ENCODE results near the gene SUSD3.

The SUSD3 gene

DNA sequence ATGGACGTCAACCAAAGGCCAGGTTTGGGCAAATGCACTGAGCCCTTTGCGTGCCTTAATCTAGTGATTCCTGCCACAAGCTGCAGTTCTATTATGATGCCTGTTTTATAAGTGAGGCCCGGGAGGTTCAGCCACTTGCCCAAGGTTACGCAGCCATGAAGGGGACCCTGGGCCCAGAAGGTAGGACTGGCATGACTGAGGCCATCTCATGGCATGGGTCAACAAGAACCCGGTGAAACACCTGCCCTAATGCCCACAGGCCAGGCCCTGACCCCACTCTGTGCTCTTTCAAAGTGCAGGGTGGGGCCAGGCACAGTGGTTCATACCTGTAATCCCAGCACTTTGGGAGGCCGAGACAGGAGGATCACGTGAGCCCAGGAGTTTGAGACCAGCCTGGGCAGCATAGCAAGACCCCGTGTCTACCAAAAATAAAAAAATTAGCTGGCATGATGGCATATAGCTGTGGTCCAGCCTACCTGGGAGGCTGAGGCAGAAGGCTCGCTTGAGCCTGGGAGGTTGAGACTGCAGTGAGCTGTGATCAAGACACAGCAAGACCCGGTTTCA, 66.9 kb downstream of the SUSD3 start:
- no peak for DNase-seq (ENCODE audit: low read depth)

DNA sequence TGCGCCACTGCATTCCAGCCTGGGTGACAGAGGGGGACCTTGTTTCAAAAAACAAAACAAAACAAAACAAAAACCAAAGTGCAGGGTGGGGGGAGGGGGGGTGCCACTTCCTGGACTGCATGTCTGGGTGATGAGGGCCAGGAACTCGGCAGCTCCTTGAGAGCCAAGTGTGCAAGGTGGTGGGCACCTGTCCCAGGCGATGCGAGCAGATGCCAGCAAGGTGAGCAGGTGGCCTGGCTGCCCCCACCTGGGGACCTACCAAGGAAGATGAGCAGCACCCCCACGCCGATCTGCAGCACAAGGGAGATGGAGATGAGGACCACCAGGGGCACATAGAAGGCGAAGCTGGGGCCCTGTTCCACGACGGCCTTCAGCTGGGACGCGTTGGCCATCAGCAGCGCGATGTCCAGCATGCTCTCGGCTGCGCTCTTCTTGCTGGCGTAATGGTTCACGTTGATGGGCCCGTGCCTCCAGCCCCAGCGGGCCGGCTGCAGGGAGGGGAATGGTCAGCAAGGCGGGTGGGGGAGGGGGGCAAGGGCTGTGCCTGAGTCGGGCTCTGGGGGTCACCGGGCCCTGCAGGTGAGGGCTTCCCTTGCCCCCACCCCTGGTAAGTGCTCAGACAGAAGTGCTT, 67.8 kb downstream of the SUSD3 start:
- DNase-seq (ENCODE audit: low read depth), result no peak

DNA sequence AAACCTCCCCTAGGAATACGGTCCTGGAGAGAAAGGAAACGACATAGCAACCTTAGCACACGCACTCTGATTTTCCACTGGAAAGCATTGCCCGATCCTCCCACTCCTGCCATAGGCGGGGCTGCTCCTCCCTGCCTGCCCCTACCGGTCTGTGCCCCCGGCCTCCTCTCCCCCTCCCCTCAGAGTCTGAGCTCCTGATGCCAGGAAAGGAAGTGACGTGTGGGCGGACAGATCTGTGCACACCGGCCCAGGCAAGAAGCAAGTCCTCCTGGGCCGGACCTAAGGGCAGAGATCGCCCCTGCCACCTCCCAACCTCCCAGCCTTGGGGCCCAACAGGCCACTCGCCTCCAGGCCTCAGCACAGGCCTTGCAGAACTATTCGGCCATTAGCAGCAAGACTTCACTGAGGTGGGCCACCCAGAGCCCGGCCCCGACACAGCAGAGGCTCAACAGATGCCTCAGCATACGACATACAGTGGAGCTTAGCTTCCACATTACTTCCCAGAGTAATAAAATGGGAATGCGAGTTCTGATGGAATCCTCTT, 68.4 kb downstream of the SUSD3 start:
- DNase-seq (ENCODE audit: low read depth), result no peak

DNA sequence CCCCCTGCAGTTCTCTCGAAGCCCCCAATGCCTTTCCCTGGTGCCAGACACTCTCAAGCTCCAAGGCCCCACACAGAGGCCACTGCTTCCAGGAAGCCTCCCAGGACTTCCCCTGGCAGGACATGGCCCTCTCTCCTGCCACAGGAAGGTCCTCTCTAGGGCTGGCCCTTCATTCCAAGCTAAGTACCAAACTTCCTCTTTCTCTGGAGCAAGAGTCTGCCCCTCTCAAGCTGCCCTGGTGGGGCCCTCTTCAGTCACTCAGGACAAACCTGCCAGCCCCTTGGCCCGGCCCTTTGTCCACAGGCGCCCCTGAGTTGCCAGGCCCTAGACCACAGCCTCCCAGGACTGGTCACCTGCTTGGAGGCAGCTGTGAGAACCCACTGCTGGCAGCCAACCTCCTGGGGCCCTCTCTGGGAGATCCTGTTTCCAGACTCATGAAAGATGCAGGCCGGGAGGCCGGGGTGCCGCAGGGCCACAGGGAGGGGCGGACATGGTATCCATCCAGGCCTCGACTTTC, 69.0 kb downstream of the SUSD3 start:
- peak; percentile 34 for DNase-seq (ENCODE audit: low read depth)

DNA sequence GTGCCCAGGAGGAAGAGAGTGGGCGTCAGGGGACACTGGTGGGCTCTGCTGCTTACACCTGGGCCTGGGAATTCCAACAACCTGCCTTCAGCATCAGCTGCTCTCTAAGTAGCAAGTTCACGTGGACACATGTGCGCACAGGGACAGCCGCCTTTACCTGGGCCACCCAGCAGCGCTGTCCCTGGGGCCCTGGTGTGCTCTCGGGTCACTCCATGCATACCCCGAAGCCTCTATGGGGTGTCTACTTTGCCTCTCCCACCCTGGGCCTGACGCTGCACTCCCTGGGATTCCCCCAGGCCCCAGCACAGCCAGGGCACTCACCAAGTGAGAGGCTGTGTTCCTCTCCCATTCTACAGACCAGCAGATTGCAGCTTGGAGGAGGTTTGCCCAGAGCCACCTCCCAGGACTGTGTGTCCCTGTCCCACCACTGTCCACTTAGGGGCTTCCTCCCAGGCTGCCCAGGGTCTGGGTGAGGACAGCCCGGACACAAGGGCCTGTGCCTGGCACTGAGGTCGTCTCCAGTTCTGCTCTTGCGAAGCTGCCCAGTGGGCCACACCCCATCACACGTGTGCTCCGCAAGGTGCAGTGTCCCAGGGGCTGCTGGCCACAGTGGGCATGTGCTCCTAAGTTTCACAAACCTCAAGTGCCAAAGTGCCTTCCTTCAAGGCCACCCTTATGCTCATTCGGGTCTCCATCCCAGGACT, 69.7 kb downstream of the SUSD3 start:
- DNase-seq (ENCODE audit: low read depth), result no peak

DNA sequence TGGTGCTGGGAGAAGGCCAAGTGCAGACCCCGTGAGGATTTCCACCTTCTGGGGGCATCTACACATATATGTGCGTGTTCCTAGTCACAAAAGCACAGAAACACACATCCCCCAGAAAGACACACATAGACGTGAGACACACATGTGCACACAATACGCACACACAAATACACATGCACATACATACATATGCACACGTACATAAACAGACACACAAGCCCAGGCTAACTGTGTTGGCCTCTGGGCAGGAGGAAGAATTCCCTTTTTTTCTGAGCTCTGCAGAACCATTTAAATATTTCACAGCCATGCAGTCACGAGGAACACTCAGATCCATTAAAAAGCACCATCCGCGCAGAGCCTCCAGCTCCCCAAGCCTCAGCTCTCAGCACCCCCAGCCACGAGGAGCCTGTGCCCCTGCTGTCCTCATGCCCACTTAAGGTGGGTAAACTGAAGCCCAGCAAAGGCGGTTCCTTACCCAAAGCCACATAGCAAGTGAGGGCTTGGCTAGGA, 70.3 kb downstream of the SUSD3 start:
- DNase-seq (ENCODE audit: low read depth), result no peak

DNA sequence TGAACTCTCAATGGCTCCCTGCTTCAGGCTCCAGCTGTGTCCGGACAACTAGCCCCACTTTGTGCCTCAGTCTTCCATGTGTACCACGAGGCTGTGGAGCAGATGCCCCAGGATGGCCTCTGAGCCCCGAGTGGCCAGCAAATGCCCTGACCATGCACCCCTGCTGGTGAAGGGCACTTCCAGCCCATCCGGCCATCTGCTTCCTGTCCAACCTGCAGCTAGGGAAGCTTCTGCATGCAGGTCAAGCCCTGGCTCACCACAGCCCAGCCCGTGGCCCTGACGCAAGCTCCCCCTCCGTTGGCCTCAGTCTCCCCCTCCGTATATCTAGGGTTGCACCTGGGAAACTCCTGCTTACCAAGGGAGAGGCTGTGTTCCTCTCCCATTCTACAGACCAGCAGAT, 70.8 kb downstream of the SUSD3 start:
- DNase-seq (ENCODE audit: low read depth), result no peak

DNA sequence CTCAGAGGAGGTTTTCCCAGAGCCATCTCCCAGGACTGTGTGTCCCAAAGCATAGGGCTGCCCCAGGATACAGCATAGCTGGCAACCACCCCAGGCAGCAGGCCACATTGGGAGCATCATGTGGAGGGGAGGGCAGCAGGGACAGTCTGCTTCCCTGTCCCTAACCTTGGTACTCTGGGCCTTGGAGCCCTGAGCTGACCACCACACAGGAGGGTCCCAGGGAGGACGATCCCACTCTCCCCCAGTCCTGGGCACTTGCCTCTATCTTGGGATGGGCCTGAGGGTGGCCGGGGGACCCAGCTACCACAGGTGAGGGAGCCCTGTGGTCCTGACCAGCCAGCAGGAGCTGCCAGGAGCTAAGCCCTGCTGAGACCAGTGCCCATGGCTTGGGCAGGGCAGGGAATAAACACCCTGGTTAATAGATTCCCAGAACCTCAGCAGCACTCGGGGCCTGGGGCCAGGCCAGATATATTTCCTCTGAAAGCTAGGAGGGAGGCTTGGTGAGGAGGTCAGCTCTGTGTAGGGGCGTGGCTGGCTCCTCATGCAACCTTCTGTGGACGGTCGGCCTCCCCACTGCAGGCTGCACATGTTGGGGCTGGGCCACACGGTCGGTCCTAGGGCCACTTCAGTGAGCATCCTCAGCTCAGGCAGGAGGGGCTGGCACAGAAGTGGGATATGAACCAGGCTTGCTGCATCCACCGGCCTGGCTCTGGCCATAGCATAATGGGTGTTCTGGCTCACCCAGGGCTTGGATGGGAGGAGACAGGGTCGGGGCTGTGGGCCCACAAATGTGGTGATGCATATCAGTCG, 71.4 kb downstream of the SUSD3 start:
- no peak for DNase-seq (ENCODE audit: low read depth)

DNA sequence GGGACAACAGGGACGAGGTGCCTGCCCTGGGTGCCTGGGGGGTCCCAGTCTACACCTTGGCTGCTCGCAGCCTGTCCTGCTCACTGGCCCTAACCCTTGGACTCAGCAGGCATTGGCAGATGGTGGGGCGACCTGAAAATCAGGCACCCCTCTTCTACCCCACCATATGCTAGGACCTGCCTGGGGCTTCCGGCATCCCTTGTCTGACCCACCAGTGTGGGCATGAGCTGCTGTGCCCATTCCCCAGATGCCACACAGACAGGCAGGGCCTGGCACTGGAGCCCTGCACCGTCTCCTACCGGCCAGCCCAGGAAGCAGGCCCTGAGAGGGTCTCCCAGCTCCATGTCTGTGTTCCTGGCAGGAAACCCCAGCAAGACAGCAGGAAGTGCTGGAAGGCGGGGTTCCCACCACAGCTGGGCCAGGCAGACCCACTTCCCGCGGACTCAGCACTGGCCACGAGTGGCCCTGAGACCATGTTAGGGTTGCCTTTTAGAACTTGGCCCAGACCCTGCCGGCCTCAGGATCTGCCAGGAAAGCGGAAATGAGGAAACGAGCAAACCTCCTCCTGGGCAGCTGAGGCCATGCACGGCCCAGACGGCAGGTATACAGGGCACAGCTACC, 72.5 kb downstream of the SUSD3 start:
- no peak for DNase-seq (ENCODE audit: low read depth)

DNA sequence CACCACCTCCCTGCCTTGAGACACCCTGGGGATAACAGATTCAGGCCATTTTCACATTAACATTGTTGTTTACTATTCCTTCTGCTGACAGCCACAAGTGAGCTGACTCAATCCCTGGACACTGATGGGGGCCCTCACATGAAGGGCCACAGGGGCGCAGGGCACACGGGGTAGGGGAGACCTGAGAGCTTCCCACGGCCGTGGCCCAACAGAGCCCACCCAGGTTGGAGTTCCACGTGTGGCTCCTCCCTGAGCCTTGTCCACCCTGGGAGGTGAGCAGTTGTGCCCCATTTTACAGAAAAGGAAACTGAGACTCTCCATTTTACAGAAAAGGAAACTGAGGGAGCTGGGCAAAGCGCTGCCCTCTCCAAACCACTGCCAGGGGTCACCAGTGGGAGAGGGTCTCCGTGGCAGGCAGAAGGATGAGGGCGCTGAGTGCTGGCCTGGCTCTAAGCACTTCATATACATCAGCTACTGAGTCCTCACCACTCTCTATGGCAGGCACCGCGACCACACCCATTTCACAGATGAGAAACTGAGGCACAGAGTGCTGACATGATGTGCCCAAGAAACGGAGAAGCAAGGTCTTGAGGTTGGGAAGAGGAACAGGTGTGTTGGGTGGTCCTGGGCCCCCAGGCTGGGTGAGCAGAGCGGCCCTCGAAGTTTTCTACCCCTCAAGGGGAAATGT, 73.2 kb downstream of the SUSD3 start:
- DNase-seq (ENCODE audit: low read depth), result no peak

DNA sequence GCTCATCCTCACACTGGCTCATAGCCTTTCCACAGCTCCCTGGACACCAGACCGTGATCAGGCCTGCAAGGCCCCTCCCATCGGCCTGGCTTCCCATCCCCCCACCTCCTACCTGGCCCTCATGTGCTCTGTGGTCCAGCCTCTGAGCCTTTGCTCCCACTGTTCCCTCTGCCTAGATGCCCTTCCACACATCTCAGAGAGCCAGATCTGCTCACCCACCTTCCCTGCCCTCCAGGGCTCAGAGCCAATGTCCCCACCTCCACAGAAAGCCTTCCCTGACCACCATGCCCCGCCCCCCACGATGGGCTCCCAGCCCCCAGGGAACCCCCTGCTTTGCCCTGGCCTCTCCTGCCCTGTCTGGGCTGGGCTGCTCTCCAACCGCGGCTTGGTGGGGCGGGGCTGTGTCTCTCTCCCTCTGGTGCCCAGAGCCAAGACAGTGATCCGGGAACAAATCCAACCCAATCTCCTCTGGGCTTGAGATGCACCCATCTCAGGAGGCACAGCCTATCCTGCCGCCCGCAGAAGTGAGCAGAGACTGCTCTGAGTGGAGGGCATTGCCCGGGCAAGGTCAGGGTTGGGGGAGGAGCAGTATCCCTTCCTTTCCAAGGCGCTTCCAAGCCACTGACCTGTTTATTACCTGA, 73.9 kb downstream of the SUSD3 start:
- no peak for DNase-seq (ENCODE audit: low read depth)

DNA sequence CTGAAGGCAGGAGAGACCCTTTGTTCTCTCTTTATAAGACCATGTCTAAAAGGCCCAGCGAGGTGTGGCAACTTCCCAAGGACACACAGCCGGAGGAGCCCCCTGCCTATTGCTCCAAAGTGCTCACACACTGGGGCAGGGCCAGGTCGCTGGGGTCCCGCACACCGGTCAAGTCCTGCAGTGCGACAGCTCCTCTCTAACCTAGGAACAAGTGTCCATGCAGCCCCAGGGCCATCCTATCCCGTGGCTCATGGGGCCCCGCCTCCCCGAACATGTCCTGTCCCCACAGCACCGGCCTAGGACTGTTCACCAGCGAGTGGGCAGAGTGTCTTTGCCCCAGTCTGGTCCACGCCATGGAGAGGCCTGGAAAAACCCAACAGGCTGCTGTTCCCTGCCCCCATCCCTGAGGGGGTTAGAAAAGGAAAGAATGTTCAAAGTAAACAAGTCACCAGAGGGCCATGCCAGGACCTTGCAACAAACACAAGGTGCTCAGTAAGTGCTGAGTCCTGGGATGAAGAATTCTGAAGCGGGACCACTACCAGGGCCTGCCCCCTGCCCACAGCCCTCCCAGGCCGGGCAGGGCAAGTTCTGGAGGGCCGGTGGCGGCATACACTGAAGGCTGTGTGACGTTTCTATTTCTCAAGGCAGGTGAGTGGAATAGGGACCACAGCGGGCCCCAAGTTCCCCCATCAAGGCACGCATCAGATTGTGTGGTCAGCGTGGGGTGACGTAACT, 74.6 kb downstream of the SUSD3 start:
- peak; percentile 56 for DNase-seq (ENCODE audit: low read depth)

DNA sequence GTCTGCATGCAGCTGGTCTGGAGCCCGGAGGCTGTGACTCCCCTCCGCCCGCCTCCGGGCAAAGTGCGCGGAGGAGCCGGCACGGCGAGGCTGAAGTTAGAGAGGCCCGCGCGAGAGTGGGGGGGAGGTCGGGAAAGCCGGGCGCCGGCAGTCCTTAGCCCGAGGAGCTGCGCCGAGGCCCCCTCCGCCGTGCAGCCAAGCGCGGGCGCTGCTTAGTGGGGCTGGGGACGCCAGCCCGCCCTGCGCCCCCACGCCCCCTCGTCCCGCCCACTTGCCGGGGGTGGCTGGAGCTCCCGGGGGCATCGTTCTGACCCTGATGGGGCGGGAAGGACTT, 75.1 kb downstream of the SUSD3 start:
- DNase-seq (ENCODE audit: low read depth), result peak; percentile 94

DNA sequence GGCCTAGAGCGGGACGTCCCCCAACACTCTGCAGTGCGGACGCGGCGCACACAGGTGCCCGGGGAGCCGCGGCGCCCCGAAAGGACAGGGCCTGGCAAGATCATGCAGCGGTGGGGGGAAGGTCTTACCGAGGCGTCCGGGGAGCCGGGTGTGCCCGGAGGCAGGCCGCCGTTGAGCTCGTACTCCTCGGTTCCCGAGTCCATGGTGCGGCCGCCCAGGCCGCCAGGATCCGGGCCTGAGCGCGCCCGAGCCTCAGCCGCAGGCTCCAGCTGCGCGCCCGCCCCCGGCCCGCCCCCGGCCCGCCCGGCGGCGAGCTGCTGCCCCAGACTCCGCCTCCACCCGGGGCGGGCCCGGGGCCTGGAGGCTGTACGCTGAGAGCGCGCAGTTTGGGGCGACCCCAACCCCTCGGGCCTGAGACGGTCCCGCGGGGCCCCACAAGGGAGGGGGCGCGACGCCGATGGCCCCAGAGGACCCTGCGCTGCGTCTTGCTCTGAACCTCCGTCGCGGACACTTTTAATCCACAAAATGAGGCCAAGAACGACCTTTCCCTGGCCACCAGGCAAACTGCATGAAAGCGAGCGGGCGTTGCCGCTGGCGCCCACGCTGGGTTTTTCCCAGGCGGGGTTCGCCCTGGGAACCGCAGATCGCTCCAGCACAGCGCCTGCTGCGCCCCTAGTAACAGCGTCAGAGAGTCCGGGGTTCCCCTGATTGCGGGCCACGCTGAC, 75.7 kb downstream of the SUSD3 start, which contains the start of gene NINJ1:
Gene NINJ1, minus strand, starts transcription at position 237 of the 725 bp plus-strand sequence. Its CDS starts 34 bp downstream, at position 203.
- peak; percentile 89 for DNase-seq (ENCODE audit: low read depth)

All from iris pigment epithelial cell (primary cell).